ENCODE measurements around the gene IPCEF1.

Gene IPCEF1

DNA sequence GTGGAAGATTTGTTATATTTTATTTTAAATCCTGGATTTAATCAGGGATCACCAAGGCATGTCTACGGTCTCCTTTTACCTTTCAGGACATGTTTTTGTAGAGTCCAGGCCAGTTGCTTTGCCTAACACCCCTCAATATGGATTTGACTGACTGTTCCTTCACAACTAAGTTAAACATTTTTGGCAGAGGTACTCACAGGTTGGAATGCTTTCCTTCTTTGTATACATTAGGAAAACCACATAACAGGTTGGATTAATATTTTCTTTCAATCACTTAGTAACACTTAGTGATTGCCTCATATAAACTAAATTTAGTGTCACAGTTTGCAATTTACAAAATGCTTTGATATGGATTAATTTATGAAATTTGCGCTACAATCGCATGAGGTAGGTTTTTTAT is 64.5 kb downstream of the IPCEF1 start:
- DNase-seq: no peak

DNA sequence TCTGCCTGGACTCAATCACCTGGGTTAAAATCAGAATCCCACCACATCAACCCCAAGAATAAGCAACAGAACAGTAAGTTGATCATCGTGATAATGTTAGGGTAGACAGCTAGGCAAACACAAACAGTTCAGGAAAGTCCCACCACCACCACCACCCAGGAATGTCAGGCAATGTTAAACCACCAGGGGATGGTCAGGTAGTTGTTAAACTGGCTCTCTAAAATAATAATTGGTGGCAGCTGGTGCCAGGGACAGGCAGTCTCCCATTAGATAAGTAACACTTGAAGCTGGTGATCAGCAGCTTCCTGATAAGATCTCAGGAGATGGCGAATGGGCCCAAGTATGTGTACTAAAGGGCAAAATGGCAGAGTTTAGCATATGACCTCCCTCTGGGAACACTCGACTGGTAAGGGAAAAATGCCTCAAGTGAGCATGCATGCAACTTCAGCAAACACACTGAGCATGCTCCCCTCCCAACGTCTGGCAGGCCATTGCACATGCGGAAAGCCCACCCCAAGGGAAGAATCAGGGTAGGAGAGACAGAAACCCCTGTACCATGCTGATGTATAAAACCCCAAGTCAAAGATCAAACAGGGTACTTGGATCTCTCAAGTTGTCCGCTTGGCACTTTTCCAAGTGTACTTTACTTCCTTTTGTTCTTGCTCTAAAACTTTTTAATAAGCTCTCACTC is 66.6 kb downstream of the IPCEF1 start:
- no peak for DNase-seq

DNA sequence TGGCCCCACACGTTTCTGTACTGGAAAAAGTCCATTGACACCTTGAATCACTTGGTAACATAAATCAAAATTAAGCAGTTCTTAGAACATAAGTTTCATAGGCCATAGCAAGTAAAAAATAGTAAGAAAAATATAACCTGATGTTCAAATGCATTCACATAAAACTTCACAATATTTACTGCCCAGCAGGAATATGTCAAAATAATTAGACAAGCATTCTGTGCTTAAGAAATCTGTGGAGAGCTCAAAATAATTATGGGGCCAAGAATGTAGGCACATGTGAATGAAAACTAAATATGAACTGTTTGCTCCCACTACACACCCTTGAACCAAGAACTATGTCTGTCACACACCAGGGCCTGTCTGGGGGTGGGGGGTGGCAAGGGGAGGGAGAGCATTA is 70.8 kb downstream of the IPCEF1 start:
- no peak for DNase-seq

DNA sequence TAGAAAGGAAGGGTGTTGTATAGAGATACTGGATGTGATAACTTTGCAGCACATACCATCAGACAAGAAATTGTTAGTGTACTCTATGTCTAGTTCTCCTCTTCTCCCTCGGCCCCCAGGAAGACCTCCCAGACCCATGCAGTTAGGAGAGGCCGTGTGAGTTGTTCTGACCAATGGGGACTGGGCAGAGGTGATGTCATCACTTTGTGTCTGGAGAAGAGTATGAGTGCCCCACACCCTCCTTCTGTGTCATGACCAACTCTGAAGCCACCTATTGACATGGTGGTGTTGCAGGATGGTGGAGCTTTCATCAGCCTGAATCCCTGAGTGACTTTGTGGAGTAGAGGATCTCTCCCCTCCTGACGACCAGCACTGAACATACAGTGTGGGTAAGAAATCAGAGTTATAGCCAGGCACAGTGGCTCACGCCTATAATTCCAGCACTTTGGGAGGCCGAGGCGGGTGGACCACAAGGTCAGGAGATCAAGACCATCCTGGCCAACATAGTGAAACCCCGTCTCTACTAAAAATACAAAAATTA is 72.2 kb downstream of the IPCEF1 start:
- DNase-seq: no peak

DNA sequence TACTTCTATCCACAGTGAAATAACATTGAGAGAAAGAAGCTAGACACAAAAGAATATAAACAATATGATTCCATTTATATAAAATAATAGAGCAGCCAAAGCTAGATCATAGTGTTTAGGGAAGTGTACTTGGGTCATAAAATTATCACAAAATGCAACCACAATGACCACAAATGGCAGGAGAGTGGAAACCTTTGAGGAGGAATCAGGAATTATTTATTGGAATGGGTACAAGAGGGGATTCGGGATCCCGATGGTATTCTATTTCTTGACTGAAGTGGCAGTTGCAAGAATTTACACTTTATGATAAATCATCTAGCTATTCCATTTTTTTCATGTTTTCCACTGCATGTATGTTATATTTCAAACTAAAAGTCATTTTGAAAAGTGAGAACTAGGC is 76.1 kb downstream of the IPCEF1 start:
- no peak for DNase-seq

DNA sequence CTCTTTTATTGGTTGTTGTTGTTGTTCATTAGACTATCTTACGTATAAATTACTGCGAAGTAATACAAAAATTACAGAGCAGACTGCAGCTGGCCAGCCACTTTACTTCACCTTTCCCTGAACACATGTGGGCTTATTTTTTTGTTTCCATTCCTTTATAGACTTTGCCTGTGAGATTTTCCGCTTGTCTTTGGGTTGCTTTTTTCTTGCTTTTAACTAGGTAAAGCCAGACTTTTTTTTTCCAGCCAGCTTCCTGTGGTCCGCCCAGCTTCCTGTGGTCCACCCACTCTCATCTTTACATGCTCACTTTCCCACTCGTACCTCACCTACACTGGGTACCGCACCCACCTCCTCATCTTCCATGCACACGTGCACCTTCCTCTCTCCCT is 79.0 kb downstream of the IPCEF1 start:
- no peak for DNase-seq

DNA sequence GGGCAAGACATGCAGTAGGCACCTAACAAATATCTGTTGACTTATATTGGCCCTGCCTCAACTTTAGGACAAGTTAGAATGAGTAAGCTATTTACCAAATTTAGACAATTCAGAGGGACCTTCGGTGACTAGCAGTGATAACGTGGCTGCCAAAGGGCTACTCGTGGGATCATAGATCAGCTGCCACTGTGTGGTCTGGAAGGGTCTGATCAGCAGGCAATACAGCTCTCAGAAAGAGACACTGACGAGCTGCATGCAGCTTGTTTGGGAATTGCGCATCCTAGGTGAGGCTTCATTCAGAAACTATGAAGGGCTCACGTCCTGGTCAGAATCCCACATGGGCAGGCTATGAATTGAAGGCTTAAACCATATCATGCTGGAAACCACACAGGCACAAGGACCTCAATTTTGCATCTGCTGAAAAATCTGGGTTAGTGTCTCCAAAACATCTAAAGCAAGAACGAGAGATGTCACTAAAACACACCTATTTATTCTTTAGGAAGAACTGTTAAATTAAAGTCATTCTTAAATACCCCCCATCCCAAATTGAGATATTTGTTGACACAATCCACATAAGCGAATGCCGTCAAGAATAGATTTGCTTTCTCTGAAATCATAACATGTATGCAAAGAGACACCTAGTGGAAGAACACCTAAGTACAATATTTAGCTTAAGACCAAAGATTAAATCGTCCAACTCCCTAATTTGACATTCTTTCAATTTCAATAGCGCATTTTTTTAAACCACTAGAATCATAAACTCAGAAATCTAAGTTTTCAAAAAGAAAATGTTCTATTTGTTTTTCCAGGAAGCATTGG is 79.6 kb downstream of the IPCEF1 start:
- DNase-seq: peak; percentile 72

DNA sequence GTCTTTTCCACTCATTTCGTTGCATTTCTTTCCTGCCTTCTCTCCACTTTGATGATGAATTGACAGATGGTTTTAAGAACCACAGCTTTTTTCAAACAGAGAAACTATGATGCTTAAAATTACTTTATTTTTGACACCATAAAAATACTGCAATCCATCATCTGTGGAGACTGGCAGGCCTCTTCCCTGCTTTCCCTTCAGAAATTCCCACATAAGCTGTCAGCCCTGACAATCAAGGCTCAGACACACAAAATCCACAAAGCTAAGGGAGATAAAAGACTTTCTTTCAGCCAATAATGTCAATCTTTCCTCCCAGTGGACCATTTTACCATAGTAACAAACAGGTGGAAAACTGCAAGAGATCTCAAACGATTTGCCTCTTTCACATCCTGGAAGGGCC is 82.4 kb downstream of the IPCEF1 start:
- DNase-seq: no peak

DNA sequence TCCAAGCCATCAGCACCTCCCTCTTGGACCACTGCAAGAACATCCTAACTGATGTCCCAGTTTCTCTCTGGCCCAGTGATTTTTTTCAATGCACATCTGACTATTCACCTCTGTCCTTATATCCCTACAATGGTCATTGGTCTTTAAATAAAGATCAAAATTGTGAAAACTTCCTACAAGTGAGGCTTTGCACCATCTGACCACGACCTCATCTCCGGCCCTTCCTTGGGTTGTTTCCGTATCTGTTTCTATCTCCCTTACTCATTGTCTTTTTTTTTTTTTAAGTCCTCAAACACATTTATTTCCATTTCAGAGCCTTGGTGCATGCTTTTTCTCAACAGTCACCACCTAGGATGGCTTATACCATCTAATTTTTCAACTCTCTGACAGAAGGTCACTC is 88.1 kb downstream of the IPCEF1 start:
- no peak for DNase-seq

DNA sequence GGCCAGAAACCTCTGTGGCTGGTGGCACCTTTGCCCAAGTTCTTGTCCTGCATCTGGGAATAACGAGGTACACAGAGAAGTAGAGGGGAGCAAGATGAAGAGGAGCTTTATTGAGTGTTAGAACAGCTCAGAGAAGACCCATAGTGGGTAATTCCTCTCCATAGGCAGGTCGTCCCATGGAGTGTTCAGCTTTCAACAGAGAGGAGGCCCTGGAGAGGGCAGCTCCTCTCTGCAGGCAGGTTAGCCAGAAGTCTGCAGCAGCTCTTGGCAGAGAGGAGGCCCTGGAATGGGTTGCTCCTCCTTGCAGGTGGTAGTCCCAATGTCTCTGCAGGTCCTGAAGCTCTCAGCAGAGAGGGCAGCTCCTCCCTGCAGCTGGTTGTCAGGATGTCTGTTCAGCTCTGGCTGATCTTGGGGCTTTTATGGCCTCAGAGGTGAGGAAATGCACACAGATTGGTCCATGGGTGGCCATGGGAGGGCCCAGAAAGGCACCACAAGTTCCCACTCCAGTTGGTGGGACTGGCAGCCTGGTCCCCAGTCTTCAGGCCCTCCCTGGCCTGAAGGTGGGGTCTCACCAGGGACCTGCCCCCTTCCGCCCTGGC is 89.0 kb downstream of the IPCEF1 start:
- no peak for DNase-seq

DNA sequence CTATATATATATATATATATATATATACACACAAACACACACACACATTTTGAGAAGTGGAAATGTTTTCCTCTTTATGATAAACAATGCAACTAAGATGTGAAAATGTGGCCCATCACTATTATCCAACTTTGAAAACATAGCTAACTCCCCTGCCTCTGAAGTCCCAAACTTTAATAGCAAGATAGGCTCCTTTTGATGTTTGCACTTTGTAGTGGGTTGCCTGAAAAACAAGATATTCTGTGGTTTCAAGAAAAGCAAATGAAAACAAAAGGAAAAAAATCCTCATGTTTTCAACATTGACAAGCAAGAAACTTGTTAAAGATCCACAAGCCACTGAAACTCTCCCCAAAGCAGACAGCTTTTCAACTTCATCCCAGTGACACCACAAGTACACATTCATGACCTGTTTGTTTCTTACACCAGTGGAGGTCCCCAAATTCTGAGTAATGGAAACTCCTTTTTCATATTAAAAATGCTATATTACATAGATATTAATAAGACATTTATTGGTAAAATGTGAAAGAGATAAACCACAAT is 90.0 kb downstream of the IPCEF1 start:
- DNase-seq: no peak

DNA sequence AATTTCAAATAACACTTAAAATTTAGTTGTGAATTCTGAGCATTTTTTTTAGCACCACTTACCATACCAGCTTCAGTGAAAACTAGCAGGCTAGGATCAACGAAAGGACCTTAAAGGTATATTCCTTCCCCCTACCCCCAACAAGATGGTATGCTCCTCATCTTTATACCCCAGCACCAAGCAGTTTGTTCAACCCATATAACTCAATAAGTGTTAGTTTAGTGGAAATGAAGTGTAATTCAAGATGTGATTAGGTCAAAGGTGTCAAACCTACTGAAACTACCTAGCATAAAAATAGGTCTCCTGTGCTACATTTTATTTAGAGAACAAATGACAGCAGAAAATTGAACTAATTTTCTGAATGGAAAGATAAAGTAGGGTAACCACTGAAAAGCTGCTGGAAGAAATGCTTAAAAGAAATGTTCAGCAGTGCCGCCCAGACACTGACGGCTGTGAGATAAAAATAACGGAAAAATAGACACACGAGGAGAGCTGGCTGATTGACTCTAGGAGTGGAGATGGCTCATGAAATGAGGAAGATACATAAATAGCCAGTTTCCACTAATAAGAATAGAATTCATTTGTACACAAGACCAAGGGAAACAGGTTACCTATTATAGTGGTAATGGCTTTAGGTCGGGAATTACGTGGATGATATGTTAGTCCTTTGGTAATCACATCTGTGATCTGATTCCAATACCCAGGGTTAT is 94.8 kb downstream of the IPCEF1 start:
- no peak for DNase-seq

DNA sequence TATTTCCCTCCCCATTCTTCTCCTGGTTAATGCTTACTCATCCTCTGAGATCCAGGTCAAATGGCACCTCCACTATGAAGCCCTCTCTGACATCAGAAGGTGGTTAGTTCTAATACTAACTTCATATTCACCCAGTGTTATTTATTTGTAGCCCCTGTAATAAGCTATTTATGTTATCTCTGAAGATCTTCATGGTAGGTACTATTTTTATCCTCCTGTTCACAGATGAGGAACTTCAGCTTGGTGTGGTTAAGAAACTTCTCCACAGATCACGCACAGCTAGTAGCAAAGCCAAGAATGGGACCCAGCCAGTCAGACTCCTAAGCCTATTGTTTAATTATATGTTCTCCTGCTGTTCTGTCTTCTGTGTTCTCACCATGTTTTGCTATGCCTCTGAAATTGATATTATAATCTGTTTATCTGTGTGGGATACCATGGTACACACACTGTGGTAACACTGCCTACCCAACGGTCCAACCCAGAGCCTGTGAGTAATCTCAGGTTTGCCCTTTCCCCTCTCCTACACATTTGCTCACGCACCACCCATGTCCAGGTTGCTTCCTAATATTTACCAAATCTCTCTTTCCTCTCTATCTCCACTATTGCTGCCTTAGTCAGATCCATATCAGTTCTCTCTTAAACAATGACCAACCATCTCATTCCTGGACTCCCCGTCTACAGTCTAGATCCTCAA is 98.4 kb downstream of the IPCEF1 start:
- DNase-seq: no peak

DNA sequence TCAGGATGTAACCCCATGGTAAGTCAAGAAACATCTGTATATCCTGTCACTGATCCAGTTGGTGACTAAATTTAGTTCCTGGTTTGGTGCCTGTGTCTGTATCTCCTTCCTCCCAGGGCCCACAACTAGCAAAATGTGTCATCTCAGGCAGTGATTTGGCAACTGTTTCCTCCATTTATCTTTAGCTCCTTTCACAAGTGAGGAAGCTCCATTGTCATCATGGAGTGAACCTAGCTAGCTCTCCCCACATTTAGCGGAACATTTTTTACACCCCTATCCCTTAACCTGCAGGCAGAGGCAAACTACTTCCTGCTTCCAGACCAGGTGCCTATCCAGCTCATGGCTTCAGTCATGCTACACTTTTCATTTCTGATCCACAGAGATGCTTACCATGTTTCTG is 99.5 kb downstream of the IPCEF1 start:
- DNase-seq: no peak

DNA sequence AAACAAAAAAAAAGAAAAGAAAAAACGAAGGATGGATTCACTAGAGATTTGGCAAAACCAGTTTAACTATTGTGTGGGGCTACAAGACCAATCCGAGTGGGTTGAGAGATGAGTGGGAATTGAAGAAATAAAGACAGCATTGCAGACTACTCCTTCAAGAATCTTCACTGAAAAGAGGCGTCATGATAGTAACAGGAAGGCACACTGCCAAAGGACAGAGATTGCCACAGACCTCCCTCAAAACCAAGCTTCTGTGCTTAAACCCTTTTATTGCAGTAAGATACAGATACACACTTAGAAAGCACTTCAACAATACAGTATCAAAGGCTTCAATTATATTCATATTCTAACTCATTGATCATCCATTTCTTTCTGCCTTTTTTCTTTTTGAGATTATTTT is 103.9 kb downstream of the IPCEF1 start:
- DNase-seq: no peak

DNA sequence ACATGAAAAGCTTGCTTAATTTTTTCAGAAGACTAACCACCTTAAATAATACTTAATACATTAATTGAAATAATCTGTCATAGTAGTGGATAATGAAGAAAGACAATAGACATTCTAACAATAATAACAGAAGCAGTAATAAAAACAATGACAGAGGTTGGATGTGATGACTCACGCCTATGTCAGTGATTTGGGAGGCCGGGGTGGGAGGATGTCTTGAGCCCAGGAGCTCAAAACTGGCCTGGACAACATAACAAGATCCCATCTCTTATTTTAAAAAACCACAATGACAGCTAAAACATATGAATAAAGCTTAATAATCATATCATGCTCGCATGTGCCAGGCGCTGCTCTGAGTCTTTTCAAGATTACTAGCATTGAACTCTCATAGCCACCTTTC is 105.5 kb downstream of the IPCEF1 start:
- no peak for DNase-seq

DNA sequence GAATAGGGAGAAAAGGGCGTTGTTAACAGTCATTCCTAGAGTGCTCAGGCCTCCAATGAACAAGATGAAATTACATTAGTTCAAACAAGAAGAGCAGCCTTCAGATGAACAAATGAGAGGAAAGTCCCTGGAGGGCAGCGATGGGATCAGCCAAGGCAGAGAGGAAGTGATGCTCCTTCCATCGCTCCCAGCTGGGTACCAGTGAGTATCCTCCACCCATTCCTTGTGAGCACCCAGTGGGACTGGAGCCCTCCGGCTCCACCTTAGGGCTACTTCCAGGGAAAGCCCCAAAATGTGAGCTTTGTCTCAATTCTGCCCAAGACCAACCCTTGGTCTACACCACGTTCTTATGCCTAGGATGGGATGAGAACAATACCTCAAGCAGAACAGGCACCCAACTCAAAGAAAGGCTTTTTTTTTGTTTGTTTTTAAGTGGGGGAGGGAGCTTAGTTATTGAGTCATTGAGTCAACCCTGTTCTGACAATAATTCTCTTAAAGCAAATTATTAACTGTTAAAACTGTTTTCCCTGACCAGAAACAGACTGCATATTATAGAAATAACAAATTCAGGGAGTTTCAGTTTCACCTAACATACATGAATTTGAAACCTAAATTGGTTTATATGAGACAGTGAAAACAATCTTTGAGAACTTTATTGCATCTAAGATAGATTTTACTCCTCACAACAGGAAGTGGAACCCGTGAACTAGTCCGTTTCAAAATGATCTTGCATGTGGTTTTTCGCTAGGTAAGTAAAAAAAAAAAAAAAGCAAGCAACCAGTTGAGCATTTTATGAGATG is 106.9 kb downstream of the IPCEF1 start:
- DNase-seq: no peak

DNA sequence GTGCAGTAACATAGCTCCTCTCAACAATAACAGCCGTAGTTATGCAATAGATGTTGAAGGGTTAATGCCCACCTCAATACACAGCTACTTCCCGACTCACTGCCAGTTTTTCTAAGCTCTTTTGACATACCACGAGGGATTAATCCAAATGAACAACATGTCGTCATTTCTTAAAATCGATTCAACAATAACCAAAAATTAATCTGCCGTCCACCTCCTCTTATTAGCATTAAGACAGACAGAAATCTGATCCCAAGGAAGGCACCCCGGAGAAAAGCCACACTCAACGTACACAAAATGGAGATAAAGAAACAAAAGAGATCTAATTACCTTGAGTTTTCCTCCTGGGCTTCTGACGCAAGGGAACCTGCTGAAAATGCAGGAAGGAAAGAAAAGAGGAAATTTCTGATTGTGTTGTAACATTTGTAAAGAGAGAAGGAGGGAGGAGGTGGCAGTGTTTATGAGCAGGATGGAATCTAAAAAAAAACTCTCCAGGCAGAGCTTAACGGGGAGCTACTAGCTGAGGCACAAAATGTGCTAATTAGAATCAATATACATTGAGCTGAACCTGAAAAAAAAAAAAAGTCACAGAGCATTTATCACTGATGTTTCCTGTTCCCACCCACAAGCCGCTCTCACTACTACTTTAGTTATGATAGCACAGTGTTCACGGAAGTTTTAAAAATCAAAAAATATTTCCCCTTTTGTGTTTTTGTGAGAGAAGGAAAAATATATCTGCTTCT is 109.3 kb downstream of the IPCEF1 start:
- peak; percentile 53 for DNase-seq

DNA sequence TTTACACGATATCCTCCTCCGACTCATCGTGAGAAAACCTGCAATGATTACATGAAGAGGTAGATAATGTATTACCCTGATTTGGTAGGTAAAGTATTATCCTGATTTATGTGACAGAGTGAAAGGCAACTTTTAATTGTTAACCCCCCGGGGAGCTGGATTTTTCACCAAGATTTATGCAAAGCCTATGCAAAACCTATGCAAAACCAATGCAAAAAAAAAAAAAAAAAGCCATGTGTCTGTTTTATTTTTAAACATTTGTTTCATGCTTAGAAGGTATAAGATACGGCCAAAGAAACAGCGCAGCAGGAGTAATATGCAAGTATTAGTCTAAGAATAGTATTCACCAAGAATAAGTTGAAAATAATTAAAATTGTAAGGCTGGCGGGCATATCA is 109.9 kb downstream of the IPCEF1 start:
- DNase-seq: no peak

DNA sequence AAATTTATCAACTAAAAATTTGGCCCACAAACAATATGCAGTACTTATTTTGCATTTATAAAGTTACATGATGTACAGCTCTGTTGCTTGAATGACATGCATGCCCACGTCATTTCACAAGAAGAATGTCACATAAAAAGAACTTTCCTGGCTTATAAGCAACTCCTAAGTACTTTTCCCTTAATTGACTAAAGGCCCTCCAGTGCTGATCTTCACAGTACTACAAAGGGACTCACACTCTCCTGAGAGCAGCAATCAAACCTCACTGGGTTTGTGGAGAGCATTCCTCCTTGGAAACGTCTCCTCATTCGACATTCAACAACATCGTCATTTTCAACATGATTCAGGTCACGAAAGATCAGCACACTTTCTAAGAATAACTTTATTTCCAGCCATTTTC is 111.1 kb downstream of the IPCEF1 start:
- no peak for DNase-seq

All from NCI-H748 treated with DMSO at 0.1 percent for 48 hours (cell line).